Colonic mucosa (tissue), 4 donors: Measurements from ENCODE around the gene TTLL10. TPM values are rescaled to one million over a fixed set of nuclear protein-coding genes. Genes with fewer than 3 reads are reported as not detected.

Source experiments
- DNase-seq: peaks from one replicate; pipeline ENCODE4 v3.0.0-alpha.2; 2020
- H3K27ac ChIP-seq: fragments of 200-600 bp; one replicate; pipeline ENCODE4 v1.8.0; 2021
- H3K27me3 ChIP-seq: fragments of 200-600 bp; one replicate; pipeline ENCODE4 v1.8.0; 2021
- H3K36me3 ChIP-seq: fragments of 200-600 bp; one replicate; pipeline ENCODE4 v1.8.0; 2021
- H3K4me1 ChIP-seq: fragments of 200-600 bp; one replicate; pipeline ENCODE4 v1.8.0; 2021; ENCODE audit warnings: mild to moderate bottlenecking
- H3K4me3 ChIP-seq: fragments of 200-600 bp; one replicate; pipeline ENCODE4 v1.8.0; 2021
- H3K9ac ChIP-seq, 2 donors: one replicate each; pipeline ENCODE4 v1.7.0; 2013; ENCODE audit warnings: control low read depth in 2 of 2, low read depth in 2 of 2, low read length in 2 of 2
- H3K9me3 ChIP-seq: fragments of 200-600 bp; one replicate; pipeline ENCODE4 v1.8.0; 2021
- intact Hi-C: fragments of 100-400 bp; cut with DNase I; formaldehyde crosslinking; loops from one replicate; pipeline ENCODE4 v1.14.1; 2022
- total RNA-seq, 2 donors: library from RNA; stranded (reverse); fragmentation: NEBNext Ultra II Directional in 1 of 2; extraction: Animal tissue kit (Norgen Biotek cat#: 25700) in 1 of 2; gene quantifications; one replicate each; pipeline ENCODE4 v1.2.1, GENCODE V29; 2021
- TF ChIP-seq, protein P1 (sequence below): fragments of 200-600 bp; IDR thresholded peaks from one replicate; pipeline ENCODE4 v1.8.0; 2022; ENCODE audit warnings: antibody characterized with exemption, mild to moderate bottlenecking
- donor health status: healthy.
- donor health status: DM: no; HTN: no; CAD: no.
- donor health status: DM: no; HTN: no; CAD: no.

TTLL10 gene
- total RNA-seq, 2 donors from 2014 or later = 0.64 to 2.3 TPM

DNA sequence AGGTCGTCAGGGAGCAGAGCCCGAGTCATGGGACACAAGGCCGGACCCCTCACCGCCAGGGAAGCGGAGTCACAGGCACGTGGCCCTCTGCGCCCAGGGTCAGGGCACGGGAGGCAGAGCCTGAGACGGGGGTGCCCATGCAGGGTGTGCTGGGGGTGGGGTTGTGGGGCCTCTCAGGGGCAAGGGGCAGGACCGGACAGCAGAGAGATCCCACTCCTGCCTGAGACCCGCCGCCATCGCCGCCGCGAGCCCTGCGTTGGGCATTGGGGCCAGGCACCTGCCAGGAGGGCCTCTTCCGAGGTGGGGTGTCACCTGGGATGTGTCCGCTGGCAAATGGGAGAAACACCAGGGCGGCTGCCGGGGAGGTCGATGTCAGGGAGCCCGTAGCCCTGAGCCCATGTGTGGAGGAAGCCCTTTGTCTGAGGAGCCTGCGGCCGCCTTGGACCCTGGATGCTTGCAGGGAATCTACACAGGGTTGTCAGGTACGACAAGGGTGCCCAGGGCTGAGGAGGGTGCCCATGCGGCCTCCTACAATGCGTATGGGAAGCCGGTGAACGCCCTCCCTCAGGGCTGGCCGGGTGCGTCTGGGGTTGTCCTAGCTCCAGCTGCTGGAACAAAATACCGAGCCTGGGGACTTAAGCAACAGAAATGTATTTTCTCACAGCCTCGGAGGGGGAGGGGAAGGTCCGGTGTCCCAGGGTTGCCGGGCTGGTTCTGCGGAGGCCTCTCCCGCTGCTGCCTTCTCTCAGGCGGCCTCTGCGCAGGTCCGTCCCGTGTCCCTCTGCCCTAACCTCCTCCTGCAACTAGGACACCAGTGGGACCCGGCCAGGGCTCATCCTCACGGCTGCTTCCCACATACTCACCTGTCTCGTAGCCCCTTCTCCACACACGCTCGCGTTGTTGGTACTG lies 41.4 kb upstream of the TTLL10 start:
- no peaks in the 10 kb centered on the region for H3K27me3 ChIP-seq
- H3K27ac ChIP-seq = peak overlapping the region; percentile 84
- peak; percentile 78 for DNase-seq
- H3K9ac ChIP-seq = peak overlapping the region; percentile 74 to 96
- peak overlapping the region; percentile 23 for H3K4me3 ChIP-seq
- intact Hi-C loops = no loop called here
- no peaks in the 10 kb centered on the region for H3K36me3 ChIP-seq
- TF ChIP-seq, protein P1, sequence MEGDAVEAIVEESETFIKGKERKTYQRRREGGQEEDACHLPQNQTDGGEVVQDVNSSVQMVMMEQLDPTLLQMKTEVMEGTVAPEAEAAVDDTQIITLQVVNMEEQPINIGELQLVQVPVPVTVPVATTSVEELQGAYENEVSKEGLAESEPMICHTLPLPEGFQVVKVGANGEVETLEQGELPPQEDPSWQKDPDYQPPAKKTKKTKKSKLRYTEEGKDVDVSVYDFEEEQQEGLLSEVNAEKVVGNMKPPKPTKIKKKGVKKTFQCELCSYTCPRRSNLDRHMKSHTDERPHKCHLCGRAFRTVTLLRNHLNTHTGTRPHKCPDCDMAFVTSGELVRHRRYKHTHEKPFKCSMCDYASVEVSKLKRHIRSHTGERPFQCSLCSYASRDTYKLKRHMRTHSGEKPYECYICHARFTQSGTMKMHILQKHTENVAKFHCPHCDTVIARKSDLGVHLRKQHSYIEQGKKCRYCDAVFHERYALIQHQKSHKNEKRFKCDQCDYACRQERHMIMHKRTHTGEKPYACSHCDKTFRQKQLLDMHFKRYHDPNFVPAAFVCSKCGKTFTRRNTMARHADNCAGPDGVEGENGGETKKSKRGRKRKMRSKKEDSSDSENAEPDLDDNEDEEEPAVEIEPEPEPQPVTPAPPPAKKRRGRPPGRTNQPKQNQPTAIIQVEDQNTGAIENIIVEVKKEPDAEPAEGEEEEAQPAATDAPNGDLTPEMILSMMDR = no peak
- no peaks in the 10 kb centered on the region for H3K9me3 ChIP-seq
- peaks cover 16% of the 10 kb centered on the region for H3K4me1 ChIP-seq

DNA sequence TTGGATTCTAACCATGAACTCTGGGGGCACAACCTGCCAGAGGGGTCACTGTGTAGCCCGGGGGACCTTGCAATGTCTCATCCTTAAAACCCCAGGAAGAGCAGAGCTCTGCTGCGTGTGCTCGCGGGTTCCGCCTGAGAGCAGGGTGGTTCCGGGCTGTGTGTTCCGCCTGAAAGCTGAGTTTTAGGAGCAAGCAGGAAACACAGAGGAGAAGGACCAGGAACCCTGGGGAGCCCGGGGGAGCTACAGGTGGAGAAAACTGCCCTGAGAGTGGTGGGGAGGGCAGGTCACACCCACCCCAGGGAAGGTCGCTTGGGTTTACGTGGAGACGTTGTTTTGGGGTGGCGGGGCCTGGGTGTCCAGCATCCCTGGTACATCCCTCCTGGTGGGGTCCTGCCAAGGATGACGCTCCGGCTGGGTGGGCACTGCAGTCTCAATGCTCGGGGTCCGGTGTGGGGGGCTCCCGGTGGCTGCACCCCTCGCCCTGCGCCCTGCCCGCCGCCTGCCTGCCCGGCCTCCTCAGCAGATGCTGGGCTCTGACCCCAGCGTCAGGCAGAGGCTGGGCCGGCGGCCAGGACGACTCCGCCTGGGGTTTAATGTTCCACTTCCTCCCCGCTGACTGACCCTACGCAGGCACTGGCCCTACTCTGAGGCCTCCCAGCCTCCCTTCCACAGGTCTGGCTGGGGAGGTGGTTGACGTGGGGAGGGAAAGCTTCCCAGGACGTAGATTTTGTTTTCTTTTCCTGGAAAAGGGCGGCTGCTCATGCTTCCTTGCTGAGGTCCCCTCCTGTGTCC lies 40.5 kb upstream of the TTLL10 start:
- TF ChIP-seq, protein P1 = no peak
- H3K9ac ChIP-seq = peak overlapping the region; percentile 74 to 96
- H3K36me3 ChIP-seq = no peaks in the 10 kb centered on the region
- intact Hi-C loops = no loop called here
- H3K4me3 ChIP-seq = peak overlapping the region; percentile 23
- H3K4me1 ChIP-seq = peaks cover 19% of the 10 kb centered on the region
- DNase-seq = peak; percentile 85
- H3K9me3 ChIP-seq = no peaks in the 10 kb centered on the region
- peak overlapping the region; percentile 84 for H3K27ac ChIP-seq
- H3K27me3 ChIP-seq = no peaks in the 10 kb centered on the region

DNA sequence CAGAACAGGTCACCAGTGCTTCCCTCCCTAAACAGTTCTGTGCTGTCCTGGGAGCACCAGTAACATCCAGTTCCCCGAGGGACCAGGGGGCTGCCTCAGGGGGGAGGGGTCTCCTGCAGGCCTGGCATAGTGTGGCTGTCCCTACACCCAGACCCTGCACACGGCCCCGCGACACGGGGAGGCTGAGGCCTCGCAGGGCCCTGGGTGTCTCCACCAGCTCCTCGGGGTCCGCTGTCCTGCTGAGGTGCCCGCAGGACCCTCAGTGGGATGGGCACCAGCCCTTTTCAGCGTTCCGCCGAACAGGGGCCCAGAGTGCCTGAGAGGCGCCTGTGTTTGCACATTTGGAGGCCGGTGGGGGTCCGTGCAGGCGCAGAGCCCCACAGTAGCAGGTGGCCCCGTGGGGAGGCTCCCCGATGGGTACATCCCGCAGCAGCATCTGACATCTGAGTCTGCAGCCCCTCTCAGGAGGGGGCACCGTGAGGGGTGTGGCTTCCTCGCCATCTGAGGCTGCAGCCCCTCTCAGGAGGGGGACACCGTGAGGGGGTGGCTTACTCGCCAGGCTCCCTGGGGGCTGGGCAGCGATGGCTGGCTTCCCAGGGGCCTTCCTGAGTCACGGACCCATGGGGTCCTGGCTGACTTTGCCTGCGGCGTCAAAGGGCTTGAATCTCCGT lies 39.2 kb upstream of the TTLL10 start:
- no peaks in the 10 kb centered on the region for H3K9me3 ChIP-seq
- H3K4me3 ChIP-seq = no peak overlapping the region
- no peaks in the 10 kb centered on the region for H3K36me3 ChIP-seq
- peak overlapping the region in 1 of 2 donors; percentile 40 for H3K9ac ChIP-seq
- H3K27ac ChIP-seq = peak overlapping the region; percentile 84
- no peak for DNase-seq
- H3K4me1 ChIP-seq = peaks cover 19% of the 10 kb centered on the region
- H3K27me3 ChIP-seq = no peaks in the 10 kb centered on the region
- intact Hi-C loops = no loop called here
- TF ChIP-seq, protein P1 = no peak

DNA sequence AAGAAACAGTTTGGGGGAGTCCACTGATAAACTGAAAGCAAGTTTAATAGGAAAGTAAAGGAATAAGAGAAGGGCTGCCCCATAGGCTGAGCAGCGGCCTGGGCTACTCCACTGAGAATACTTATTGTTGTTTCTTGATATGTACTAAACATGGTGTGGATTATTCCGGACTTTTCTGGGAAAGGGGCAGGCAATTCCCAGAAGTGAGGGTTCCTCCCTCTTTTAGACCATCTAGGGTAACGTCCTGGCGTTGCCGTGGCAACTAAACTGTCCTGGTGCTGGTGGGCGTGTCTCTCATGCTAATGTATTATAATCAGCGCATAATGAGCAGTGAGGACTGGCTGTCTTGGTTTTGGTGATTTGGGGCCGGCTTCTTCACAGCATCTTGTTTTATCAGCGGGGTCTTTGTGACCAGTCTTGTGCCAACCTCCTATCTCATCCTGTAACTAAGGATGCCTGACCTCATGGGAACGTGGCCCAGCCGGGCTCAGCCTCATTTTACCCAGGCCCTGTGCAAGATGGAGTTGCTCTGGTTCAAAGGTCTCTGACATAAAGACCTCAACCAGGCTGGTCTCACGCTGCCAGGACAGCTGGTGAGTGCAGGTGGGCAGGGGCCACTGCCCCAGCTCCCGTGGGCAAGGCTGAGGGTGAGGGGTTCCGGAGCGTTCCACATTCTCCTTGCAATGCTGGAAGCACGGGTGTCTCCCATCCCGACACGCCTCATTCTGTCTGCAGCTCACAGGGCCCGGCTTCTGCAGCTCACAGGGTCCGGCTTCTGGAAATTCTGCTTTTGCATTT lies 38.1 kb upstream of the TTLL10 start:
- H3K27ac ChIP-seq = peak overlapping the region; percentile 90

More for the DNA sequence above, 38.1 kb upstream of the TTLL10 start:
- intact Hi-C loops = no loop called here
- Histone ChIP-seq H3K27me3 (no peaks in the 10 kb centered on the region), H3K4me3 (no peak overlapping the region), H3K9me3 (no peaks in the 10 kb centered on the region), H3K4me1 (peaks cover 19% of the 10 kb centered on the region), H3K9ac (peak overlapping the region; percentile 68 to 81), H3K36me3 (no peaks in the 10 kb centered on the region)
- peak; percentile 43 for DNase-seq
- TF ChIP-seq, protein P1 = no peak
